GM19455 (cell line): ENCODE results near the gene DPYSL3.

Source experiments
- ATAC-seq: cut with Tn5 transposase; IDR thresholded peaks from one replicate; pipeline ENCODE4 v1.9.1; 2021; ENCODE audit not compliant: unreplicated experiment

Gene DPYSL3

GRCh38 chr5:147441191-147441695 lies 68.6 kb downstream of the DPYSL3 start:
- no peak for ATAC-seq

- ATAC-seq, result no peak
These were observed 70.6 kb downstream of the DPYSL3 start for GRCh38 chr5:147439254-147439653.

- no peak for ATAC-seq
These were observed 72.7 kb downstream of the DPYSL3 start for GRCh38 chr5:147437161-147437596.

GRCh38 chr5:147436596-147436995 lies 73.3 kb downstream of the DPYSL3 start:
- no peak for ATAC-seq

GRCh38 chr5:147434049-147434448 lies 75.8 kb downstream of the DPYSL3 start:
- ATAC-seq, result no peak

GRCh38 chr5:147432323-147432722 lies 77.5 kb downstream of the DPYSL3 start:
- ATAC-seq, result no peak

GRCh38 chr5:147431586-147431985 lies 78.3 kb downstream of the DPYSL3 start:
- no peak for ATAC-seq

- no peak for ATAC-seq
These were observed 79.2 kb downstream of the DPYSL3 start for GRCh38 chr5:147430628-147431027.

GRCh38 chr5:147427521-147428401 lies 82.1 kb downstream of the DPYSL3 start:
- ATAC-seq, result no peak

GRCh38 chr5:147426640-147427327 lies 83.1 kb downstream of the DPYSL3 start:
- no peak for ATAC-seq

GRCh38 chr5:147418613-147419012 lies 91.3 kb downstream of the DPYSL3 start:
- ATAC-seq, result no peak

GRCh38 chr5:147417135-147417813 lies 92.6 kb downstream of the DPYSL3 start:
- no peak for ATAC-seq

- no peak for ATAC-seq
These were observed 94.2 kb downstream of the DPYSL3 start for GRCh38 chr5:147415651-147416050.

- ATAC-seq, result no peak
These were observed 96.6 kb downstream of the DPYSL3 start for GRCh38 chr5:147413266-147413665.

GRCh38 chr5:147412561-147412960 lies 97.3 kb downstream of the DPYSL3 start:
- no peak for ATAC-seq

- no peak for ATAC-seq
These were observed 98.2 kb downstream of the DPYSL3 start for GRCh38 chr5:147411359-147412319.

GRCh38 chr5:147410496-147411358 lies 99.1 kb downstream of the DPYSL3 start:
- no peak for ATAC-seq

- ATAC-seq, result no peak
These were observed 100.9 kb downstream of the DPYSL3 start for GRCh38 chr5:147408980-147409379.

GRCh38 chr5:147407094-147407681 lies 102.7 kb downstream of the DPYSL3 start:
- ATAC-seq, result no peak
